ENCODE results near the gene GLIPR1L2. TPM values are rescaled to one million over a fixed set of nuclear protein-coding genes. Genes with fewer than 3 reads are reported as not detected.

GLIPR1L2 gene
- total and polyA plus RNA-seq, 5 donors: 1.8 to 2.8 (median 2.2) TPM

DNA sequence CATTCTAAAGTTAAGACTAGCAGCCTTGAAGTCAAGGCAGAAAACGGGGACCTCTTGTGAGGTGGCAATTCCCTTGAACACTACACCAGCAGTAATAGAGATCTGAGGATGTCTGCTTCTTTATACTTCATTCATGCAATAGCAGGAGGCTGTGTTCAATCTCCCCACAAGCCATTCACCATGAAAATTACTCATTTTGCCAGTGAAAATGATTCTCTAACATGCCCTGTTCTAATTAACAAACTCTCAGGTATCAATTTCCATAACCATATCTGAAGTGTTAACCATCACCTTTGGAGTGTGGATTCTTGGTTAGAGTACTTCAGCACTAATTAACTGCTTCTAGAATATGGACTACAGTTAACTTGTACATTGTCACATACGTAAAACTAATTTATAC, 86.2 kb downstream of the GLIPR1L2 start:
- Histone ChIP-seq H3K4me1 (ENCODE audit: control insufficient read depth, insufficient read depth, low read length) (peaks cover 2% of the 10 kb centered on the region), H3K4me3 (ENCODE audit: low read length) (no peak overlapping the region), H3K9me3 (ENCODE audit: control insufficient read depth, low read length) (no peaks in the 10 kb centered on the region), H3K27me3 (ENCODE audit: control insufficient read depth, insufficient read depth) (no peaks in the 10 kb centered on the region), H3K27ac (ENCODE audit: low read length) (no peak overlapping the region)
- WGBS: 83% methylated on average over 2 of the region's 2 CpGs
- intact Hi-C loops (cut with DNase I): no loop called here
- no peak for ATAC-seq
- no peak for DNase-seq

DNA sequence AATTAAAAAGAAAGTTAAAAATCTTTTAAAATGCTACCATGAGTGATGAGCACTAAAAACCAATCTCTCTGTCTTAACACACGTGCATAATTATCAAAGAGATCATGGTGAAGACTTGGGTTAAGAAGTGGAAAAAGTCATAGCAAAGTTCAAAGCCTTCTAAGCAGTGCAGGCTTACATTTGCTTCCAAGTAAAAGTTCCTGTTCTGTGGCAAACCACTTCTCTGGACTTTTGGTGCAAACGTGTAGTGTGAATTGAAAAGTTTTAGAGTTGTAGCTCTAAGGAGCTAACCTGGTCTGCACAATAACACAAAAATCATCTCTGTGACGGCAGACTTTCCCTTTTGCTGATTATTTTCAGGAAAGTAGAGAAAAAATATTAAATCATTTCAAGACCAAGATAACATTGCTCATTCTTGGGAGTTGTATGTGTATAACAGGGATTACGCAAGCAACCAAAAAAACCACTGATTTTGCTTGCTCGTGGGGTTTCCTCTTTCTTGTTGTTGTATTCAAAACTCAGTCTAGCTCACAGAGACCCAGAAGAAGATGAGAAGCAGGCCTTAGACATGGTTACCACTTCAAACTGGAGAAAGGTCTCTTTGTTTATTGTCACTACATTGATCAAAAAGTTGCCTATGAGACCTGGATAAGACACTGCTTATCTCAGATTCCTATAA, 87.4 kb downstream of the GLIPR1L2 start:
- Histone ChIP-seq H3K27ac (ENCODE audit: low read length) (no peak overlapping the region), H3K27me3 (ENCODE audit: control insufficient read depth, insufficient read depth) (no peaks in the 10 kb centered on the region), H3K9me3 (ENCODE audit: control insufficient read depth, low read length) (no peaks in the 10 kb centered on the region), H3K4me3 (ENCODE audit: low read length) (no peak overlapping the region), H3K4me1 (ENCODE audit: control insufficient read depth, insufficient read depth, low read length) (peaks cover 2% of the 10 kb centered on the region)
- intact Hi-C loops (cut with DNase I): no loop called here
- WGBS: 48% methylated on average over 5 of the region's 5 CpGs
- ATAC-seq (no peak), DNase-seq (no peak)

DNA sequence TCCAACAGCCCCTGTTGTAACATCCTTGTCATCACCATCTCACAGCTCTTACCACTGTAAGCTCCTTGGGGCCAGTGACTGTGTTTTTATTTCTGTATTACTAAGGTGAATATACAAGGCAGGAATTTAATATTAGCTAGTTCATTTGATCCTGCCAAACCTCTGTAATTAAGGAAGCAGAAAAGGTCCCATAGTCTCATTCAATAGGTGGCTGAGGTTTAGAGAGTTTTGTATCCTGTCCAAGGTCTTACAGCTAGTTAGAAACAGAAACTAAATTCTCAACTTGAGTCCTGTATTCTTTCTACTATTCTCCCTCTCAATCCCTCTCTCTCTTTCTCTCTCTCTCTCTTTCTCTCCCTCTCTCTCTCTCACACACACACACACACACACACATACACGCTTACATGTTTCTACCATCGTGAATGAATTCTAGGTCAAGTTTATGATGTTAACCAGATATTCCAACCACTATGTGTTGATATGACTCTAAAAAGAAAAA, 89.1 kb downstream of the GLIPR1L2 start:
- intact Hi-C loops (cut with DNase I): loop anchor here in 2 of 4 donors (10.0 kb wide), 2 partner anchors 85 to 95 kb away; partner anchors contain the start of gene GLIPR1L2 (in 1 of the 2)
- ATAC-seq: peak; percentile 34 to 50
- Histone ChIP-seq H3K27ac (ENCODE audit: low read length) (no peak overlapping the region), H3K4me1 (ENCODE audit: control insufficient read depth, insufficient read depth, low read length) (peaks cover 2% of the 10 kb centered on the region), H3K9me3 (ENCODE audit: control insufficient read depth, low read length) (no peaks in the 10 kb centered on the region), H3K27me3 (ENCODE audit: control insufficient read depth, insufficient read depth) (no peaks in the 10 kb centered on the region), H3K4me3 (ENCODE audit: low read length) (peak overlapping the region; percentile 60)
- WGBS: 36% methylated on average over 2 of the region's 2 CpGs
- no peak for DNase-seq

DNA sequence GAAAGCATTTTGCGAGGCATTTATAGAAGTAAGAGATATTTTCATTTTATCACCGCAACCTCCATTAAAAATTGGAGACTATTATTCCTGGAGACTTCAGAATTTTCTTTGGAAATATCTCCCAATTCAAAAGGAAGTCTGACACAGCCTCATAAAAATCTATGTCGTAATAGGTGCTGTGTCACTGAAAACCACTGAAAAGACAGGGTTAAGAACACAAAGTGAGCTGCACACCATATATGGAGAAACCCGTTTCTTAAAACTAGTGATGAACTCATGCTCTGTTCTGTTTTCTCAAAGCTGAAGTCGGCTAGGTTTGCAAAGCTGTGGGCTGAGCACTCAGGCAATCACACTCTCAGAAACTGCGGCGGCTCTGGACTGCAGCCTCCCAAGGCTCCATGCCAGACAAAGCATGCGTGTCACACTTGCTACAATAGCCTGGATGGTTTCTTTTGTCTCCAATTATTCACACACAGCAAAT, 89.6 kb downstream of the GLIPR1L2 start, which contains the start of gene GLIPR1:
Gene GLIPR1, plus strand, starts transcription at position 287 of the 481 bp plus-strand sequence. Its CDS starts 126 bp downstream, at position 413.
- WGBS: 25% methylated on average over 8 of the region's 8 CpGs
- peaks cover 2% of the 10 kb centered on the region for H3K4me1 ChIP-seq (ENCODE audit: control insufficient read depth, insufficient read depth, low read length)
- ATAC-seq (peak; percentile 95 to 96), DNase-seq (peak; percentile 82 to 87 (median 83))
- H3K27ac ChIP-seq (ENCODE audit: low read length): no peak within 1 kb of the TSS
- H3K4me3 ChIP-seq (ENCODE audit: low read length): peak within 1 kb of the TSS; percentile 60
- no peaks in the 10 kb centered on the region for H3K27me3 ChIP-seq (ENCODE audit: control insufficient read depth, insufficient read depth)
- H3K9me3 ChIP-seq (ENCODE audit: control insufficient read depth, low read length): no peaks in the 10 kb centered on the region
- intact Hi-C loops (cut with DNase I): loop anchor here in 2 of 4 donors (10.0 kb wide), 2 partner anchors 86 to 96 kb away; partner anchors contain the start of gene GLIPR1L2 (in 1 of the 2)

DNA sequence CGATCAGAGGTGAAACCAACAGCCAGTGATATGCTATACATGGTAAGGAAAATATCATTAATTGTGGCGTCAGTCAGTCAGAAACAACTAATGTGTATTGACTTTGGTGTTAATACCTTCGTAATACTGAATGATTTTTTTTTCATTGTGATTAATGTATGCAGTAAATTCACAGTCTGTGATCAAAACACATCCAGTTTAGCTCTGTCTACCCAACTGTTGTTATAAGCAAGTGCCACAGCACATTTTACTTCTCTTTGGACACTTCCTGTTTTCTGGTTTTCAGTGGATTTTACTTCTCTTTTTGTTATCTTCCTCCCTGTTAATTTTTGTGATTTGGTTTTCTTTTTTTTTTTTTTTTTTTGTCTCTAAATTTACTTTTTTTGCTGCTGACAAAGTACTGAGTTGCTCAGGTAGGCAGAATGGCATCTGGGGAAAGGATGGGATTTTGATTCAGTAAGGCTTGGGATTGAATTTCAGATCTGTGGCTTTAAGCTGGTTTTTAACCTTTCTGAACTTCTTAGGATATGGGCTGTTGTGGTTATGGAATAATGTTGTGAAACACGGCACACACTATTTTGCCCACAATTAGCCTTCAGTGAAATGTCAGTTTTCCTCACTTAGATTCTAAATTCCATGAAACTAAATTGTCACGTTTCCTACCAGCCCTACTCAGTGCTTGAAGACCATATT, 90.3 kb downstream of the GLIPR1L2 start:
- Histone ChIP-seq H3K27ac (ENCODE audit: low read length) (no peak overlapping the region), H3K4me1 (ENCODE audit: control insufficient read depth, insufficient read depth, low read length) (peaks cover 2% of the 10 kb centered on the region), H3K9me3 (ENCODE audit: control insufficient read depth, low read length) (no peaks in the 10 kb centered on the region), H3K27me3 (ENCODE audit: control insufficient read depth, insufficient read depth) (no peaks in the 10 kb centered on the region), H3K4me3 (ENCODE audit: low read length) (peak overlapping the region; percentile 60)
- intact Hi-C loops (cut with DNase I): loop anchor here in 2 of 4 donors (10.0 kb wide), 2 partner anchors 86 to 96 kb away; partner anchors contain the start of gene GLIPR1L2 (in 1 of the 2)
- 41% methylated on average over 5 of the region's 5 CpGs for WGBS
- no peak for ATAC-seq
- DNase-seq: no peak

DNA sequence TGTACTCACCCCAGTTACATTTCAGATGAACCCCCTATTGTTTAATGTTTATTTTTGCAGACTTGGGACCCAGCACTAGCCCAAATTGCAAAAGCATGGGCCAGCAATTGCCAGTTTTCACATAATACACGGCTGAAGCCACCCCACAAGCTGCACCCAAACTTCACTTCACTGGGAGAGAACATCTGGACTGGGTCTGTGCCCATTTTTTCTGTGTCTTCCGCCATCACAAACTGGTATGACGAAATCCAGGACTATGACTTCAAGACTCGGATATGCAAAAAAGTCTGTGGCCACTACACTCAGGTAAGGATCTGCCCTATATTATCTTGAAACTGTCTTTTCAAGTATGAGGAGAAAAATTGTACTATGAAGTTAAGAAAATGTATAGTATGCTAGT, 90.9 kb downstream of the GLIPR1L2 start:
- ATAC-seq: no peak
- Histone ChIP-seq H3K27ac (ENCODE audit: low read length) (no peak overlapping the region), H3K4me1 (ENCODE audit: control insufficient read depth, insufficient read depth, low read length) (peaks cover 2% of the 10 kb centered on the region)

More for the DNA sequence above, 90.9 kb downstream of the GLIPR1L2 start:
- WGBS: 68% methylated on average over 4 of the region's 4 CpGs
- Histone ChIP-seq H3K27me3 (ENCODE audit: control insufficient read depth, insufficient read depth) (no peaks in the 10 kb centered on the region), H3K4me3 (ENCODE audit: low read length) (peak overlapping the region; percentile 60), H3K9me3 (ENCODE audit: control insufficient read depth, low read length) (no peaks in the 10 kb centered on the region)
- DNase-seq: no peak
- intact Hi-C loops (cut with DNase I): loop anchor here in 2 of 4 donors (10.0 kb wide), 2 partner anchors 87 to 97 kb away; partner anchors contain the start of gene GLIPR1L2 (in 1 of the 2)

Other genes with a start within 250 kb of the GLIPR1L2 start
- not detected for gene KCNC2, start 181.2 kb upstream of the GLIPR1L2 start, total RNA-seq
- gene KCNC2, start 181.2 kb upstream of the GLIPR1L2 start, polyA plus RNA-seq: not detected
- 10 to 100 TPM; 13.7 to 21.8 (median 17.1) TPM for gene CAPS2, start 60.8 kb upstream of the GLIPR1L2 start, total RNA-seq
- 7.8 TPM for gene CAPS2, start 60.8 kb upstream of the GLIPR1L2 start, polyA plus RNA-seq
- gene GLIPR1L1, start 56.4 kb upstream of the GLIPR1L2 start, total RNA-seq: not detected
- not detected for gene GLIPR1L1, start 56.4 kb upstream of the GLIPR1L2 start, polyA plus RNA-seq
- gene GLIPR1, start 89.7 kb downstream of the GLIPR1L2 start, total RNA-seq: 10 to 100 TPM; 12.0 to 23.5 (median 16.7) TPM
- gene GLIPR1, start 89.7 kb downstream of the GLIPR1L2 start, polyA plus RNA-seq: 2.7 TPM
- gene KRR1, start 120.5 kb downstream of the GLIPR1L2 start, total RNA-seq: 10 to 100 TPM; 30.6 to 38.2 (median 33.3) TPM
- gene KRR1, start 120.5 kb downstream of the GLIPR1L2 start, polyA plus RNA-seq: 7.3 TPM

Data from right cardiac atrium (tissue), 5 donors.